ENCODE data around the gene CAVIN1.

DNA sequence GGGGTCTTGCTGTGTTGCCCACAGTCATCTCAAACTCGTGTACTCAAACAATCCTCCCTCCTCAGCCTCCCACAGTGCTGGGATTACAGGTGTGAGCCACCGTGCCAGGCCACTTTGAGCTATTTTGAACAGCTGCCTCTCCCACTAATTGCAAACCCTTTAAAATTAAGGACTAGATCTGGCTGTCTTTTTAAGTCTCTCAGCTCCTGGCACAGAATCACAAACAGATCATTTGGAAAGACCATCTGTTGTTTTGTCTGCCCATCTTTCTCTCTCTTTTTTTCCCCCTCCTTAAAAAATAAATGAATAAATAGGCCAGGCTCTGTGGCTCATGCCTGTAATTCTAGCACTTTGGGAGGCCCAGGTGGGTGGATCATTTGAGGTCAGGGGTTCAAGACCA, 23.9 kb downstream of the CAVIN1 start:
- TF ChIP-seq EZH2 (IDR thresholded peaks at IDR 0.05; ENCODE audit: borderline replicate concordance, low read length), result no peak
- TF ChIP-seq, protein P1, sequence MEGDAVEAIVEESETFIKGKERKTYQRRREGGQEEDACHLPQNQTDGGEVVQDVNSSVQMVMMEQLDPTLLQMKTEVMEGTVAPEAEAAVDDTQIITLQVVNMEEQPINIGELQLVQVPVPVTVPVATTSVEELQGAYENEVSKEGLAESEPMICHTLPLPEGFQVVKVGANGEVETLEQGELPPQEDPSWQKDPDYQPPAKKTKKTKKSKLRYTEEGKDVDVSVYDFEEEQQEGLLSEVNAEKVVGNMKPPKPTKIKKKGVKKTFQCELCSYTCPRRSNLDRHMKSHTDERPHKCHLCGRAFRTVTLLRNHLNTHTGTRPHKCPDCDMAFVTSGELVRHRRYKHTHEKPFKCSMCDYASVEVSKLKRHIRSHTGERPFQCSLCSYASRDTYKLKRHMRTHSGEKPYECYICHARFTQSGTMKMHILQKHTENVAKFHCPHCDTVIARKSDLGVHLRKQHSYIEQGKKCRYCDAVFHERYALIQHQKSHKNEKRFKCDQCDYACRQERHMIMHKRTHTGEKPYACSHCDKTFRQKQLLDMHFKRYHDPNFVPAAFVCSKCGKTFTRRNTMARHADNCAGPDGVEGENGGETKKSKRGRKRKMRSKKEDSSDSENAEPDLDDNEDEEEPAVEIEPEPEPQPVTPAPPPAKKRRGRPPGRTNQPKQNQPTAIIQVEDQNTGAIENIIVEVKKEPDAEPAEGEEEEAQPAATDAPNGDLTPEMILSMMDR (conservative IDR thresholded peaks at IDR 0.05 in 1 of 2, IDR thresholded peaks at IDR 0.05 in 1 of 2; ENCODE audit: extremely low read depth in 1 of 2, insufficient read depth in 1 of 2, low read depth in 1 of 2, low read length in 2 of 2), result no peak
